ENCODE results near the gene SPINK8. TPM values are rescaled to one million over a fixed set of nuclear protein-coding genes. Genes with fewer than 3 reads are reported as not detected.

SPINK8 gene
- total and polyA plus RNA-seq, 2 donors (not counting 3 experiments of a cell fraction or from before 2014, with no cell fraction given) = not detected

MicroRNAs within 50 kb of the gene (microRNA counts, 767-probe panel; counts per million panel counts)
- microRNA hsa-miR-2115-5p = 723 counts per million, percentile 96 among the panel's probes with 10 or more counts

Small RNA genes lying within 50 kb of the gene (microRNA-seq; reads per million reads assigned to microRNA genes)
- not detected for gene MIR2115 (ENCODE audit: borderline number of aligned reads, borderline replicate concordance)

Small RNA genes lying within 50 kb of the gene (small RNA-seq; reads per million reads assigned to genes)
- not detected for gene MIR2115 (ENCODE audit: insufficient read depth, insufficient read length, low read depth, low replicate concordance)
- gene RF00019 (ENCODE audit: insufficient read depth, insufficient read length, low read depth, low replicate concordance) = not detected
- gene RN7SL321P (ENCODE audit: insufficient read depth, insufficient read length, low read depth, low replicate concordance) = not detected

Other genes with a start within 250 kb of the SPINK8 start
- 18.4 and 19.0 TPM in 2 replicates for gene CDC25A, start 145.2 kb downstream of the SPINK8 start, total RNA-seq
- 5.0 and 5.5 TPM in 2 replicates for gene CDC25A, start 145.2 kb downstream of the SPINK8 start, polyA plus RNA-seq
- gene CAMP, start 110.2 kb downstream of the SPINK8 start, total RNA-seq = not detected in 2 replicates
- gene CAMP, start 110.2 kb downstream of the SPINK8 start, polyA plus RNA-seq = not detected in 2 replicates
- gene ZNF589, start 92.6 kb downstream of the SPINK8 start, total RNA-seq = 12.4 and 13.4 TPM in 2 replicates
- gene ZNF589, start 92.6 kb downstream of the SPINK8 start, polyA plus RNA-seq = 4.7 and 6.5 TPM in 2 replicates
- 26.9 and 27.7 TPM in 2 replicates for gene NME6, start 32.3 kb downstream of the SPINK8 start, total RNA-seq
- gene NME6, start 32.3 kb downstream of the SPINK8 start, polyA plus RNA-seq = 37.8 and 43.1 TPM in 2 replicates
- gene FBXW12, start 38.6 kb upstream of the SPINK8 start, total RNA-seq = not detected in 2 replicates
- gene FBXW12, start 38.6 kb upstream of the SPINK8 start, polyA plus RNA-seq = not detected in 2 replicates
- 43.0 and 43.1 TPM in 2 replicates for gene PLXNB1, start 96.4 kb upstream of the SPINK8 start, total RNA-seq
- gene PLXNB1, start 96.4 kb upstream of the SPINK8 start, polyA plus RNA-seq = 45.2 and 47.5 TPM in 2 replicates
- gene CCDC51, start 106.5 kb upstream of the SPINK8 start, total RNA-seq = 9.8 and 11.2 TPM in 2 replicates
- 10.1 and 11.3 TPM in 2 replicates for gene CCDC51, start 106.5 kb upstream of the SPINK8 start, polyA plus RNA-seq
- 306 and 332 TPM in 2 replicates for gene TMA7, start 106.6 kb upstream of the SPINK8 start, total RNA-seq
- 73.0 and 137 TPM in 2 replicates for gene TMA7, start 106.6 kb upstream of the SPINK8 start, polyA plus RNA-seq
- gene ATRIP, start 113.1 kb upstream of the SPINK8 start, total RNA-seq = 12.6 and 14.7 TPM in 2 replicates
- gene ATRIP, start 113.1 kb upstream of the SPINK8 start, polyA plus RNA-seq = 10.6 and 13.0 TPM in 2 replicates
- 205 and 213 TPM in 2 replicates for gene SHISA5, start 170.5 kb upstream of the SPINK8 start, total RNA-seq
- 320 and 401 TPM in 2 replicates for gene SHISA5, start 170.5 kb upstream of the SPINK8 start, polyA plus RNA-seq
- 4.2 and 4.9 TPM in 2 replicates for gene PFKFB4, start 223.1 kb upstream of the SPINK8 start, total RNA-seq
- gene PFKFB4, start 223.1 kb upstream of the SPINK8 start, polyA plus RNA-seq = 4.0 and 4.1 TPM in 2 replicates
- not detected in 2 replicates for gene UCN2, start 230.1 kb upstream of the SPINK8 start, total RNA-seq
- 0.05 and 0.11 TPM in 2 replicates for gene UCN2, start 230.1 kb upstream of the SPINK8 start, polyA plus RNA-seq

Measured in endothelial cell of umbilical vein (primary cell).